ENCODE results near the gene TANGO2. TPM values are rescaled to one million over a fixed set of nuclear protein-coding genes. Genes with fewer than 3 reads are reported as not detected.

The TANGO2 gene
- total RNA-seq, 1 donor from 2014 or later = 14.8 TPM

GRCh38 chr22:20057596-20058268, 36.8 kb downstream of the TANGO2 start:
- H3K4me3 ChIP-seq (ENCODE audit: low read depth, low read length) = no peak overlapping the region
- no peak for DNase-seq (ENCODE audit: low read depth)
- no peak for TF ChIP-seq CTCF (conservative IDR thresholded peaks at IDR 0.05; ENCODE audit: low read depth, low read length)

- DNase-seq (ENCODE audit: low read depth) = no peak
- no peak for TF ChIP-seq CTCF (conservative IDR thresholded peaks at IDR 0.05; ENCODE audit: low read depth, low read length)
- H3K4me3 ChIP-seq (ENCODE audit: low read depth, low read length) = no peak overlapping the region
These were observed 38.3 kb downstream of the TANGO2 start for GRCh38 chr22:20058989-20059770.

GRCh38 chr22:20060700-20061480, 40.0 kb downstream of the TANGO2 start:
- DNase-seq (ENCODE audit: low read depth) = no peak

DNA sequence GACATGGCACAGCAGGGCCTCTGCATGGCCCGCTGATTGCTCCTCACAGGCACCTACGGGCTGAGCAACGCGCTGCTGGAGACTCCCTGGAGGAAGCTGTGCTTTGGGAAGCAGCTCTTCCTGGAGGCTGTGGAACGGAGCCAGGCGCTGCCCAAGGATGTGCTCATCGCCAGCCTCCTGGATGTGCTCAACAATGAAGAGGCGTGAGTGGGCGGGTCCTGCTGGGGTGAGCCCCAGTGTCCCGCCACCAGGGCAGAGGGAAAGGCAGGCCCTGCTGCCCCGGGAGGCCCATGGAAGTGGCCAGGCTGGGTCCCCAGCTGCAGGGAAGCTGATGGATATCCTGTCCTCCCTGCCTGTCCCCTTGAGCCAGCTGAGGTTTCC, 40.6 kb downstream of the TANGO2 start:
- no peak for TF ChIP-seq CTCF (conservative IDR thresholded peaks at IDR 0.05; ENCODE audit: low read depth, low read length)
- no peak for DNase-seq (ENCODE audit: low read depth)

More at GRCh38 chr22:20060700-20061480, 40.0 kb downstream of the TANGO2 start:
- no peak for TF ChIP-seq CTCF (conservative IDR thresholded peaks at IDR 0.05; ENCODE audit: low read depth, low read length)
- H3K4me3 ChIP-seq (ENCODE audit: low read depth, low read length) = no peak overlapping the region

DNA sequence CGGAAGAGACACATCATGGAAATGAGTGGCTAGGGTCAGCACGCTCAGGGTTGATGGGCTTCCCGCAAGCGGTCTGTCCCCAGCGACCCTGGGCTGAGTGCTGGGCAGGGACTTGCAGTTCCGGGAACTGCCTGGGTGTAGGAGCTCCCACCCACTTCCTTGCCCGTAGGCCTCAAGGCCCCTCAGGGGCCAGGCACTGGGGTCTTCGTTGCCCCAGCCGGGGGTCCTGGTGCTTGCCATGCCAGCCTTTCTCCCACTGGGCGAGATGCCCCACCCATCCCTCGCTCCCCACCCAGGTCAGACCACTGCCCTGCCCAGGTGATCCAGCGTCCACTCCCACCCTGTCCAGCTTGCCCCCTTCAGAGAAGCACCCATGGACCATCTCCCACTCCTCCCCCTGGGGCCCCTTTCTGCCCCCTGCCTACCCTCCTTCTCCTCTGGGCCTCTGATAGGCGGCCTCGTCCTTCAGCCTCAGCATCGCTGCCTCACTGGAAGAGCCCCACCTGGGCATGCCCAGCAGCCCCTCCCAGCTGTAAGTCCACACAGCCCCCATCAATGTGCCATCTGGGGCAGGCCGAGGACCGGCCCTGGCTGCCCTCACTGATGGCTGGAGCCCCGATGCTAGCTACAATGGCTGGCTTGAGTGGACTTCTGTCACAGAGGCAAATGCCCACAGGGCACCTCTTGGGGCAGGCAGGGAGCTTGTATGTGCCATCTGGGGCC, 41.3 kb downstream of the TANGO2 start:
- no peak for DNase-seq (ENCODE audit: low read depth)
- no peak overlapping the region for H3K4me3 ChIP-seq (ENCODE audit: low read depth, low read length)
- no peak for TF ChIP-seq CTCF (conservative IDR thresholded peaks at IDR 0.05; ENCODE audit: low read depth, low read length)

More for the DNA sequence above, 40.6 kb downstream of the TANGO2 start:
- no peak overlapping the region for H3K4me3 ChIP-seq (ENCODE audit: low read depth, low read length)

- no peak overlapping the region for H3K4me3 ChIP-seq (ENCODE audit: low read depth, low read length)
- no peak for DNase-seq (ENCODE audit: low read depth)
- no peak for TF ChIP-seq CTCF (conservative IDR thresholded peaks at IDR 0.05; ENCODE audit: low read depth, low read length)
These were observed 41.8 kb downstream of the TANGO2 start for GRCh38 chr22:20062766-20063083.
